C4-2B (cell line): ENCODE measurements around the gene RAB43.

Experiments used
- ZFX ChIP-seq: fragments of 450-650 bp; IDR thresholded peaks from 2 replicates; pipeline ENCODE4 v1.6.1; 2017
- TF ChIP-seq, protein P1 (sequence below): fragments of 450-650 bp; conservative IDR thresholded peaks from 2 replicates; pipeline ENCODE4 v1.5.1; 2017; ENCODE audit warnings: mild to moderate bottlenecking

DNA sequence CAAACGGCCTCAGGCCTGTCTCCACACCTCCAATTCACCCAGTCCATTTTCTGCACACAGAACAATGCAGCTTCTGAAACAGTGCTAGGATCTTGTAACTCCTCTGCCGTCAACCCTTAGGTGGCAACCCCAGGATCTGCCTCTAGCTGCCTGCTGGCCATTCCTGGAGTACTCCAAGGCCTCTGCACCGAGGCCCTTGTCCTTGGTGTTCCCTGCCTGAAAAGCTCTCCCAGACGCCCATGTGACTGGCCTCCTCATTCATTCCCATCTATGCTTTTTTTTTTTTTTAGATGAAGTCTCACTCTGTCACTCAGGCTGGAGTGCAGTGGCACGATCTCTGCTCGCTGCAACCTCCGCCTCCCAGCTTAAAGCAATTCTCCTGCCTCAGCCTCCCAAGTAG, 18.3 kb downstream of the RAB43 start:
- TF ChIP-seq, protein P1, sequence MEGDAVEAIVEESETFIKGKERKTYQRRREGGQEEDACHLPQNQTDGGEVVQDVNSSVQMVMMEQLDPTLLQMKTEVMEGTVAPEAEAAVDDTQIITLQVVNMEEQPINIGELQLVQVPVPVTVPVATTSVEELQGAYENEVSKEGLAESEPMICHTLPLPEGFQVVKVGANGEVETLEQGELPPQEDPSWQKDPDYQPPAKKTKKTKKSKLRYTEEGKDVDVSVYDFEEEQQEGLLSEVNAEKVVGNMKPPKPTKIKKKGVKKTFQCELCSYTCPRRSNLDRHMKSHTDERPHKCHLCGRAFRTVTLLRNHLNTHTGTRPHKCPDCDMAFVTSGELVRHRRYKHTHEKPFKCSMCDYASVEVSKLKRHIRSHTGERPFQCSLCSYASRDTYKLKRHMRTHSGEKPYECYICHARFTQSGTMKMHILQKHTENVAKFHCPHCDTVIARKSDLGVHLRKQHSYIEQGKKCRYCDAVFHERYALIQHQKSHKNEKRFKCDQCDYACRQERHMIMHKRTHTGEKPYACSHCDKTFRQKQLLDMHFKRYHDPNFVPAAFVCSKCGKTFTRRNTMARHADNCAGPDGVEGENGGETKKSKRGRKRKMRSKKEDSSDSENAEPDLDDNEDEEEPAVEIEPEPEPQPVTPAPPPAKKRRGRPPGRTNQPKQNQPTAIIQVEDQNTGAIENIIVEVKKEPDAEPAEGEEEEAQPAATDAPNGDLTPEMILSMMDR: no peak
- no peak for TF ChIP-seq ZFX
